ENCODE measurements around the gene ELMO1.

ELMO1 gene

DNA sequence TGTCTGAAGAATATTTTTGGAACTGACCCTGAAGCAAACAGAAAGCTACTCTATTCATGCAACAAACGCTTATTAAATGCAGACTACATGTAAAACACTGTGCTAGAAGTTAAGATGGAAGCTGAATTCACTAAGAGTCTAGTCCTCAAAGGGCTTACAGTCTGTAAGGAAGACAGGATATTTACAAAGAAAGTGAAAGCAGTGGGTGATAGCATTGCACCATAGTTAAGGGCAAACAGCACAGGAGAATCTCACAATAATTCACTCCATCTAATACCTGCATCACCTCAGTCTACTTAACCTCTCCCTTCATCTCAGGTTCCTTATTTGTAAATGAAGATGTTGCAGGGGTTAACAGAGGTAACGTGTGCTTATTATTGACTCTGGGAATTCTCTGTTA lies 364.4 kb downstream of the ELMO1 start:
- no peaks in the 10 kb centered on the region for H3K9me3 ChIP-seq (ENCODE audit: control insufficient read depth, low read length)
- no peak overlapping the region for H3K4me2 ChIP-seq (ENCODE audit: low read length)
- no peak overlapping the region for H3K9ac ChIP-seq
- no peaks in the 10 kb centered on the region for H3K27me3 ChIP-seq (ENCODE audit: control insufficient read depth, insufficient read depth, low read length)
- no peak overlapping the region for H3K27ac ChIP-seq
- H3K36me3 ChIP-seq (ENCODE audit: control insufficient read depth, insufficient read depth, low read length): no peaks in the 10 kb centered on the region
- H3K4me3 ChIP-seq (ENCODE audit: low read depth, low read length): no peak overlapping the region
- no peaks in the 10 kb centered on the region for H3K4me1 ChIP-seq
- no peaks in the 10 kb centered on the region for H3K79me2 ChIP-seq
- TF ChIP-seq, protein P1, sequence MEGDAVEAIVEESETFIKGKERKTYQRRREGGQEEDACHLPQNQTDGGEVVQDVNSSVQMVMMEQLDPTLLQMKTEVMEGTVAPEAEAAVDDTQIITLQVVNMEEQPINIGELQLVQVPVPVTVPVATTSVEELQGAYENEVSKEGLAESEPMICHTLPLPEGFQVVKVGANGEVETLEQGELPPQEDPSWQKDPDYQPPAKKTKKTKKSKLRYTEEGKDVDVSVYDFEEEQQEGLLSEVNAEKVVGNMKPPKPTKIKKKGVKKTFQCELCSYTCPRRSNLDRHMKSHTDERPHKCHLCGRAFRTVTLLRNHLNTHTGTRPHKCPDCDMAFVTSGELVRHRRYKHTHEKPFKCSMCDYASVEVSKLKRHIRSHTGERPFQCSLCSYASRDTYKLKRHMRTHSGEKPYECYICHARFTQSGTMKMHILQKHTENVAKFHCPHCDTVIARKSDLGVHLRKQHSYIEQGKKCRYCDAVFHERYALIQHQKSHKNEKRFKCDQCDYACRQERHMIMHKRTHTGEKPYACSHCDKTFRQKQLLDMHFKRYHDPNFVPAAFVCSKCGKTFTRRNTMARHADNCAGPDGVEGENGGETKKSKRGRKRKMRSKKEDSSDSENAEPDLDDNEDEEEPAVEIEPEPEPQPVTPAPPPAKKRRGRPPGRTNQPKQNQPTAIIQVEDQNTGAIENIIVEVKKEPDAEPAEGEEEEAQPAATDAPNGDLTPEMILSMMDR (IDR thresholded peaks at IDR 0.05): no peak
- H2AFZ ChIP-seq: no peak overlapping the region

GRCh38 chr7:37083311-37084096 lies 365.2 kb downstream of the ELMO1 start:
- Histone ChIP-seq H2AFZ (no peak overlapping the region), H3K9me3 (ENCODE audit: control insufficient read depth, low read length) (no peaks in the 10 kb centered on the region), H3K4me1 (no peaks in the 10 kb centered on the region), H3K36me3 (ENCODE audit: control insufficient read depth, insufficient read depth, low read length) (no peaks in the 10 kb centered on the region), H3K27me3 (ENCODE audit: control insufficient read depth, insufficient read depth, low read length) (no peaks in the 10 kb centered on the region), H3K27ac (no peak overlapping the region), H3K4me2 (ENCODE audit: low read length) (no peak overlapping the region), H3K79me2 (no peaks in the 10 kb centered on the region), H3K4me3 (ENCODE audit: low read depth, low read length) (no peak overlapping the region), H3K9ac (no peak overlapping the region)
- TF ChIP-seq, protein P1 (IDR thresholded peaks at IDR 0.05): no peak

DNA sequence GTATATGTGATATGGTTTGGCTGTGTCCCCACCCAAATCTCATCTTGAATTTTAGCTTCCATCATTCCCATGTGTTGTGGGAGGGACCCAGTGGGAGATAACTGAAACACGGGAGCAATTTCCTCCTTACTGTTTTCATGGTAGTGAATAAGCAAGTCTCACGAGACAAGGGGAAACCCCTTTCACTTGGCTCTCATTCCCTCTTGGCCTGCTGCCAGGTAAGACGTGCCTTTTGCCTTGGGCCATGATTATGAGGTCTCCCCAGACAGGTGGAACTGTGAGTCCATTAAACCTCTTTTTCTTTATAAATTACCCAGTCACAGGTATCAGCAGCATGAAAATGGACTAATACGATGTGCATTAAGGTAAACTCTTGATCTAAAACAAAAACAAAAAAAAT lies 367.2 kb downstream of the ELMO1 start:
- Histone ChIP-seq H3K79me2 (no peaks in the 10 kb centered on the region), H3K27ac (no peak overlapping the region), H3K36me3 (ENCODE audit: control insufficient read depth, insufficient read depth, low read length) (no peaks in the 10 kb centered on the region), H3K9ac (no peak overlapping the region), H3K4me3 (ENCODE audit: low read depth, low read length) (no peak overlapping the region), H3K9me3 (ENCODE audit: control insufficient read depth, low read length) (no peaks in the 10 kb centered on the region), H3K4me1 (no peaks in the 10 kb centered on the region), H3K27me3 (ENCODE audit: control insufficient read depth, insufficient read depth, low read length) (no peaks in the 10 kb centered on the region), H3K4me2 (ENCODE audit: low read length) (no peak overlapping the region), H2AFZ (no peak overlapping the region)
- TF ChIP-seq, protein P1 (IDR thresholded peaks at IDR 0.05): no peak

DNA sequence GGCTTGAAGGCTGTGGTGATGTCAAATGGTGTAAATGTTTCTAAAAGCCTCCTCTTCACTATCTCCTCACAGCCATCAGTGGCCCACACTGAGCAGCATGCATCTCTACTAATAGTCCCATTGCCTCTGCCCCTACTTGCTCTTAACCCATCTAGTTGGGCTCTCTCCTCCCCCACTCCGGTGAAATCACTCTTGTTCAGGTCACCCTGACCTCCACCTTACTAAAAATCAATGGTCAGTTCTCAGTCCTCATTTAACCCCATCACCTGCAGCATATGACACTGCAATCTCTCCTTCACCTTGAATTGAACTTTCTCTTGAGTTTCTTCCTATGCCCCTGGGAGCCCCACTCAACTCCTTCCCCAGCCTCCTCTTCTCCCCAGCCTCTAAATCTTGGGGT lies 369.2 kb downstream of the ELMO1 start:
- H3K4me3 ChIP-seq (ENCODE audit: low read depth, low read length): no peak overlapping the region
- no peak overlapping the region for H3K9ac ChIP-seq
- no peak overlapping the region for H3K4me2 ChIP-seq (ENCODE audit: low read length)
- H2AFZ ChIP-seq: no peak overlapping the region
- no peaks in the 10 kb centered on the region for H3K79me2 ChIP-seq
- H3K27me3 ChIP-seq (ENCODE audit: control insufficient read depth, insufficient read depth, low read length): no peaks in the 10 kb centered on the region
- H3K36me3 ChIP-seq (ENCODE audit: control insufficient read depth, insufficient read depth, low read length): no peaks in the 10 kb centered on the region
- H3K4me1 ChIP-seq: no peaks in the 10 kb centered on the region
- no peaks in the 10 kb centered on the region for H3K9me3 ChIP-seq (ENCODE audit: control insufficient read depth, low read length)
- TF ChIP-seq, protein P1 (IDR thresholded peaks at IDR 0.05): no peak
- no peak overlapping the region for H3K27ac ChIP-seq

GRCh38 chr7:37076668-37077067 lies 372.0 kb downstream of the ELMO1 start:
- TF ChIP-seq, protein P1 (IDR thresholded peaks at IDR 0.05): no peak
- Histone ChIP-seq H3K9ac (no peak overlapping the region), H3K4me3 (ENCODE audit: low read depth, low read length) (no peak overlapping the region), H3K27ac (no peak overlapping the region), H2AFZ (no peak overlapping the region), H3K79me2 (no peaks in the 10 kb centered on the region), H3K36me3 (ENCODE audit: control insufficient read depth, insufficient read depth, low read length) (no peaks in the 10 kb centered on the region), H3K4me2 (ENCODE audit: low read length) (no peak overlapping the region), H3K9me3 (ENCODE audit: control insufficient read depth, low read length) (no peaks in the 10 kb centered on the region), H3K27me3 (ENCODE audit: control insufficient read depth, insufficient read depth, low read length) (no peaks in the 10 kb centered on the region), H3K4me1 (no peaks in the 10 kb centered on the region)
